ENCODE data around the gene KCND3.

Gene KCND3

DNA sequence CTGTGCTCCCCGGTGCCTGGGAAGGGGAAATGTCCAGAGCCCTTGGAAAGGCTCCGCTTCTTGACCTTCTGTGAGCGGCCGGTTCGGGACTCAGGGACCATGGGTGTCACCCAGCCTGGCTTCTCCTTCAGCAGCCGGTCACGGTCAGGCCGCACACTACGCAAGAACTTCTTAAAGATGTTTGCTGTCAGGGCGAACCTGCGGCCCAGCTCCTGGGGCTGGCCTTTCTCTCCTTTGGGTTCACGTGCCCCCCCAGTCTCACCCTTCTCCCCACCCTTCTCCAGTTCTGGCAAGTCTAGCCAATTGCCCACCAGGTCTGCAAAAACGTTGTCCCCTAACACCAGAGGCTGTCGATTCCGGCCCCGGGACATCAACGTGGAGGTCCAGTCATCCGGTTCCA, 262.4 kb downstream of the KCND3 start:
- Histone ChIP-seq H3K27me3 (ENCODE audit: insufficient read depth, poor library complexity, severe bottlenecking) (no peaks in the 10 kb centered on the region), H3K4me3 (replicated peaks; ENCODE audit: insufficient read depth, low read length) (no peak overlapping the region), H3K27ac (replicated peaks) (no peak overlapping the region)
- TF ChIP-seq, protein P1, sequence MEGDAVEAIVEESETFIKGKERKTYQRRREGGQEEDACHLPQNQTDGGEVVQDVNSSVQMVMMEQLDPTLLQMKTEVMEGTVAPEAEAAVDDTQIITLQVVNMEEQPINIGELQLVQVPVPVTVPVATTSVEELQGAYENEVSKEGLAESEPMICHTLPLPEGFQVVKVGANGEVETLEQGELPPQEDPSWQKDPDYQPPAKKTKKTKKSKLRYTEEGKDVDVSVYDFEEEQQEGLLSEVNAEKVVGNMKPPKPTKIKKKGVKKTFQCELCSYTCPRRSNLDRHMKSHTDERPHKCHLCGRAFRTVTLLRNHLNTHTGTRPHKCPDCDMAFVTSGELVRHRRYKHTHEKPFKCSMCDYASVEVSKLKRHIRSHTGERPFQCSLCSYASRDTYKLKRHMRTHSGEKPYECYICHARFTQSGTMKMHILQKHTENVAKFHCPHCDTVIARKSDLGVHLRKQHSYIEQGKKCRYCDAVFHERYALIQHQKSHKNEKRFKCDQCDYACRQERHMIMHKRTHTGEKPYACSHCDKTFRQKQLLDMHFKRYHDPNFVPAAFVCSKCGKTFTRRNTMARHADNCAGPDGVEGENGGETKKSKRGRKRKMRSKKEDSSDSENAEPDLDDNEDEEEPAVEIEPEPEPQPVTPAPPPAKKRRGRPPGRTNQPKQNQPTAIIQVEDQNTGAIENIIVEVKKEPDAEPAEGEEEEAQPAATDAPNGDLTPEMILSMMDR (IDR thresholded peaks at IDR 0.05; ENCODE audit: insufficient read depth, low read length): no peak
- TF ChIP-seq GABPA (IDR thresholded peaks at IDR 0.05; ENCODE audit: low read depth): no peak
- no peak for TF ChIP-seq SPI1 (IDR thresholded peaks at IDR 0.05; ENCODE audit: borderline replicate concordance, low read depth)
- TF ChIP-seq, protein P2, sequence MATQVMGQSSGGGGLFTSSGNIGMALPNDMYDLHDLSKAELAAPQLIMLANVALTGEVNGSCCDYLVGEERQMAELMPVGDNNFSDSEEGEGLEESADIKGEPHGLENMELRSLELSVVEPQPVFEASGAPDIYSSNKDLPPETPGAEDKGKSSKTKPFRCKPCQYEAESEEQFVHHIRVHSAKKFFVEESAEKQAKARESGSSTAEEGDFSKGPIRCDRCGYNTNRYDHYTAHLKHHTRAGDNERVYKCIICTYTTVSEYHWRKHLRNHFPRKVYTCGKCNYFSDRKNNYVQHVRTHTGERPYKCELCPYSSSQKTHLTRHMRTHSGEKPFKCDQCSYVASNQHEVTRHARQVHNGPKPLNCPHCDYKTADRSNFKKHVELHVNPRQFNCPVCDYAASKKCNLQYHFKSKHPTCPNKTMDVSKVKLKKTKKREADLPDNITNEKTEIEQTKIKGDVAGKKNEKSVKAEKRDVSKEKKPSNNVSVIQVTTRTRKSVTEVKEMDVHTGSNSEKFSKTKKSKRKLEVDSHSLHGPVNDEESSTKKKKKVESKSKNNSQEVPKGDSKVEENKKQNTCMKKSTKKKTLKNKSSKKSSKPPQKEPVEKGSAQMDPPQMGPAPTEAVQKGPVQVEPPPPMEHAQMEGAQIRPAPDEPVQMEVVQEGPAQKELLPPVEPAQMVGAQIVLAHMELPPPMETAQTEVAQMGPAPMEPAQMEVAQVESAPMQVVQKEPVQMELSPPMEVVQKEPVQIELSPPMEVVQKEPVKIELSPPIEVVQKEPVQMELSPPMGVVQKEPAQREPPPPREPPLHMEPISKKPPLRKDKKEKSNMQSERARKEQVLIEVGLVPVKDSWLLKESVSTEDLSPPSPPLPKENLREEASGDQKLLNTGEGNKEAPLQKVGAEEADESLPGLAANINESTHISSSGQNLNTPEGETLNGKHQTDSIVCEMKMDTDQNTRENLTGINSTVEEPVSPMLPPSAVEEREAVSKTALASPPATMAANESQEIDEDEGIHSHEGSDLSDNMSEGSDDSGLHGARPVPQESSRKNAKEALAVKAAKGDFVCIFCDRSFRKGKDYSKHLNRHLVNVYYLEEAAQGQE (IDR thresholded peaks at IDR 0.05; ENCODE audit: insufficient replicate concordance, low read depth): no peak
- no peak for TF ChIP-seq POLR2AphosphoS5 (IDR thresholded peaks at IDR 0.05; ENCODE audit: low read depth)
- no peak for DNase-seq (ENCODE audit: low read depth in 1 of 2, low spot score in 1 of 2)

DNA sequence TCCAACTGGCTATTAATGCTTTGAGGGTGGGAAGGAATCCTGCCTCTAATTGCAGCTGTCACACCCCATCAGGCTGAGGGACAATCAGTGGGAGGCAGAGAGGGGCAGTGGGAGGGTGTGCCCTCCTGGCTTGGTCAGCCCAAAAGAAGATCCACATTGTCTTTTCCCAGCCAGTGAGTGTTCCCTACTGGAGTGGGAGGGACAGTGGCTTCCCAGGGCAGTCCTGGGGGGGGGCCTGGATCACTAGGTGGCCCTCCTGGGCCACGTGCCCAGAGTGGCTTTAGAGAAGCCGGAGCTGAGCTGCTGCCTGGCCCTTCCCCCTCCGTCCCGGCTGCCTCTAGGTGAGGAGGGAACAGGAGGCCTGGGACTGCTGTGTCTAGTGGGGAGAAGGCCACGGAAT, 264.3 kb downstream of the KCND3 start:
- Histone ChIP-seq H3K4me3 (replicated peaks; ENCODE audit: insufficient read depth, low read length) (no peak overlapping the region), H3K27ac (replicated peaks) (no peak overlapping the region), H3K27me3 (ENCODE audit: insufficient read depth, poor library complexity, severe bottlenecking) (no peaks in the 10 kb centered on the region)
- TF ChIP-seq, protein P1 (IDR thresholded peaks at IDR 0.05; ENCODE audit: insufficient read depth, low read length): no peak
- no peak for TF ChIP-seq POLR2AphosphoS5 (IDR thresholded peaks at IDR 0.05; ENCODE audit: low read depth)
- TF ChIP-seq GABPA (IDR thresholded peaks at IDR 0.05; ENCODE audit: low read depth): no peak
- TF ChIP-seq, protein P2 (IDR thresholded peaks at IDR 0.05; ENCODE audit: insufficient replicate concordance, low read depth): no peak
- TF ChIP-seq SPI1 (IDR thresholded peaks at IDR 0.05; ENCODE audit: borderline replicate concordance, low read depth): no peak
- no peak for DNase-seq (ENCODE audit: low read depth in 1 of 2, low spot score in 1 of 2)

DNA sequence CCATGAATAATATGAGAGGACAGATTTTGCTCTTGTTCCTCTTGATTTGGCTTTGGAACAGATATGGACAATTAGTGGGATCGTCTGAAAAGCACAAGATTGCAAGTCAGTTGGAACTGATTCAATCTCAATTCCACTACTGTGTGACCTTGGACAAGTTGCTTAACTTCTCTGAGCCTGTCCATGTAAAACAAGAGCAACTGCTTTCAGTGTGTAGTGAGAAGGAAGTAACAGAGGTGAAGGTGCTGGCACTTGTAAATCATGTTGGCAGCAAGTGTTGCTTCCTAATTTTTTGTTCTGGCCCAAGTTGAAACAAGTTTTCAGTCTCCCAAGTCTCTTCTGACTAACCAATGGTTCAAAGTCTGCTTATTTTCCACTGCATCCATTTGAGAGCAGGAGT, 265.6 kb downstream of the KCND3 start:
- DNase-seq (ENCODE audit: low read depth in 1 of 2, low spot score in 1 of 2): no peak
- H3K4me3 ChIP-seq (replicated peaks; ENCODE audit: insufficient read depth, low read length): no peak overlapping the region
- TF ChIP-seq, protein P2 (IDR thresholded peaks at IDR 0.05; ENCODE audit: insufficient replicate concordance, low read depth): no peak
- TF ChIP-seq SPI1 (IDR thresholded peaks at IDR 0.05; ENCODE audit: borderline replicate concordance, low read depth) (no peak), POLR2AphosphoS5 (IDR thresholded peaks at IDR 0.05; ENCODE audit: low read depth) (no peak), GABPA (IDR thresholded peaks at IDR 0.05; ENCODE audit: low read depth) (no peak)
- TF ChIP-seq, protein P1 (IDR thresholded peaks at IDR 0.05; ENCODE audit: insufficient read depth, low read length): no peak
- no peak overlapping the region for H3K27ac ChIP-seq (replicated peaks)
- no peaks in the 10 kb centered on the region for H3K27me3 ChIP-seq (ENCODE audit: insufficient read depth, poor library complexity, severe bottlenecking)
